GM11168 (cell line): ENCODE results near the gene MAMSTR.

ENCODE experiments used
- in situ Hi-C: fragments of 300-500 bp; cut with MboI; formaldehyde crosslinking; loops from one replicate; pipeline ENCODE4 v1.12.0; 2022; ENCODE audit warnings: low sequenced_read_pairs; ENCODE audit not compliant: unreplicated experiment

The MAMSTR gene

GRCh38 chr19:48746738-48747575 lies 27.4 kb upstream of the MAMSTR start, which contains the start of gene IZUMO1:
Gene IZUMO1, minus strand, starts transcription at chr19:48746909. Its CDS starts 1,050 bp downstream, at chr19:48745859.
- in situ Hi-C loops: no loop called here

GRCh38 chr19:48746110-48746509 lies 26.6 kb upstream of the MAMSTR start:
- in situ Hi-C loops: no loop called here

GRCh38 chr19:48745208-48745995 lies 25.9 kb upstream of the MAMSTR start:
- in situ Hi-C loops: no loop called here

- in situ Hi-C loops: no loop called here
Observed at GRCh38 chr19:48742096-48742495, 22.6 kb upstream of the MAMSTR start.

GRCh38 chr19:48741129-48741999 lies 21.8 kb upstream of the MAMSTR start:
- in situ Hi-C loops: no loop called here

GRCh38 chr19:48740164-48740972 lies 20.8 kb upstream of the MAMSTR start, which contains the start of gene RASIP1:
Gene RASIP1, minus strand, starts transcription at chr19:48740610. Its CDS starts 328 bp downstream, at chr19:48740282.
- in situ Hi-C loops: no loop called here

- in situ Hi-C loops: no loop called here
Observed at GRCh38 chr19:48739404-48740163, 20.1 kb upstream of the MAMSTR start.

GRCh38 chr19:48738557-48739403 lies 19.3 kb upstream of the MAMSTR start:
- in situ Hi-C loops: no loop called here

GRCh38 chr19:48737360-48737998 lies 18.0 kb upstream of the MAMSTR start:
- in situ Hi-C loops: no loop called here

GRCh38 chr19:48735031-48735615 lies 15.6 kb upstream of the MAMSTR start:
- in situ Hi-C loops: no loop called here

- in situ Hi-C loops: no loop called here
Observed at GRCh38 chr19:48734625-48735024, 15.1 kb upstream of the MAMSTR start.

GRCh38 chr19:48731452-48731851 lies 11.9 kb upstream of the MAMSTR start:
- in situ Hi-C loops: no loop called here

GRCh38 chr19:48728911-48729664 lies 9.6 kb upstream of the MAMSTR start:
- in situ Hi-C loops: no loop called here

GRCh38 chr19:48726556-48726955 lies 7.0 kb upstream of the MAMSTR start:
- in situ Hi-C loops: no loop called here

GRCh38 chr19:48724796-48725753 lies 5.5 kb upstream of the MAMSTR start:
- in situ Hi-C loops: no loop called here
